Bronchial epithelial cell (primary cell): Measurements from ENCODE around the gene LRP1B. TPM values are rescaled to one million over a fixed set of nuclear protein-coding genes. Genes with fewer than 3 reads are reported as not detected.

Experiments
- DNase-seq: peaks from one replicate; pipeline ENCODE4 v3.0.0-alpha.2; 2010; ENCODE audit warnings: low read depth
- FAIRE-seq: peaks from 2 replicates; lab custom pipeline; 2011; peaks lifted over from hg19 to GRCh38; lab: Jason Lieb, UNC
- H3K27me3 ChIP-seq: 2 replicates; pipeline ENCODE4 v1.5.1; 2011; ENCODE audit warnings: low read length; ENCODE audit not compliant: control insufficient read depth, insufficient read depth
- H3K36me3 ChIP-seq: 2 replicates; pipeline ENCODE4 v1.5.1; 2011; ENCODE audit warnings: low read length; ENCODE audit not compliant: control insufficient read depth, insufficient read depth
- H3K4me3 ChIP-seq: 2 replicates; pipeline ENCODE4 v1.5.1; 2011; ENCODE audit warnings: mild to moderate bottlenecking, low read depth, low read length, control low read depth
- total RNA-seq: library from RNA; depleted of rRNA; stranded (reverse); fragments of >200 nt; gene quantifications from 2 replicates; pipeline ENCODE4 v1.2.1, GENCODE V29; 2014
- TF ChIP-seq, protein P1 (sequence below): IDR thresholded peaks from 2 replicates; pipeline ENCODE4 v1.5.1; 2011; ENCODE audit warnings: mild to moderate bottlenecking, moderate library complexity, low read length, control low read depth, inconsistent platforms; ENCODE audit not compliant: insufficient read depth, severe bottlenecking

LRP1B gene
- total RNA-seq, 1 donor from 2014 or later, result under 0.01 TPM

DNA sequence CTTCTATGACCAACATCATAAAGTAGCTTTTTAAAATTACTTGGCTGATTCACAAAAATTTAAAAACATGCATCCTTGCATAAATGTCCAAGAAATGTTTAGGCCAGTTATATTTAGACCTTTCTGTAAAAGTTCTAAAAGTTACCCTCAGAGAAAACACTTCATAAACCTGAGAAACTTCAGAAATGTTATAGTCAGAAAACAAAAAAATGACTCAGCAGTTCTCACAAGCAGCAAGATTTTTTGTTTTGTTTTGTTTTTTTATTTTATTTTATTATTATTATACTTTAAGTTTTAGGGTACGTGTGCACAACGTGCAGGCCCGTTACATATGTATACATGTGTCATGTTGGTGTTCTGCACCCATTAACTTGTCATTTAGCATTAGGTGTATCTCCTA, 648.1 kb downstream of the LRP1B start:
- H3K4me3 ChIP-seq, result no peak overlapping the region
- DNase-seq, result no peak
- no peaks in the 10 kb centered on the region for H3K27me3 ChIP-seq
- TF ChIP-seq, protein P1, sequence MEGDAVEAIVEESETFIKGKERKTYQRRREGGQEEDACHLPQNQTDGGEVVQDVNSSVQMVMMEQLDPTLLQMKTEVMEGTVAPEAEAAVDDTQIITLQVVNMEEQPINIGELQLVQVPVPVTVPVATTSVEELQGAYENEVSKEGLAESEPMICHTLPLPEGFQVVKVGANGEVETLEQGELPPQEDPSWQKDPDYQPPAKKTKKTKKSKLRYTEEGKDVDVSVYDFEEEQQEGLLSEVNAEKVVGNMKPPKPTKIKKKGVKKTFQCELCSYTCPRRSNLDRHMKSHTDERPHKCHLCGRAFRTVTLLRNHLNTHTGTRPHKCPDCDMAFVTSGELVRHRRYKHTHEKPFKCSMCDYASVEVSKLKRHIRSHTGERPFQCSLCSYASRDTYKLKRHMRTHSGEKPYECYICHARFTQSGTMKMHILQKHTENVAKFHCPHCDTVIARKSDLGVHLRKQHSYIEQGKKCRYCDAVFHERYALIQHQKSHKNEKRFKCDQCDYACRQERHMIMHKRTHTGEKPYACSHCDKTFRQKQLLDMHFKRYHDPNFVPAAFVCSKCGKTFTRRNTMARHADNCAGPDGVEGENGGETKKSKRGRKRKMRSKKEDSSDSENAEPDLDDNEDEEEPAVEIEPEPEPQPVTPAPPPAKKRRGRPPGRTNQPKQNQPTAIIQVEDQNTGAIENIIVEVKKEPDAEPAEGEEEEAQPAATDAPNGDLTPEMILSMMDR, result no peak
- no peaks in the 10 kb centered on the region for H3K36me3 ChIP-seq
- no peak for FAIRE-seq

DNA sequence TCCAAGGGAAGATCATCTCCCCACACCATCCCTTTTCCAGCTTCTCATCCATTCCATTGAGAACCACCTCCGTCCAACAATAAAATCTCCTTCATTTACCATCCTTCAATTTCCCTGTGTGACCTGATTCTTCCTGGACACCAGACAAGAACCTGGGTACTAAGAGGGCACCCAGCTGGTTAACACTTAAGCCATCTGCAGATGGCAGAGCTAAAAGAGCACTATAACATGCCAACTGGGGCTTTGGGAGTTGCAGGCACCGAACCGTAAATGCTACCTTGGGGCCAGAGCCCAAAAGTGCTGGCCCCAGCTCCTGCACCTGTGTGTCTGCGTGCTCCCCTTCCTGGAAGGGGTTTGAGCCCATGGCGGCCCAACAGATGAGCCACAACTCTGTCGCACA, 655.0 kb downstream of the LRP1B start:
- TF ChIP-seq, protein P1, result no peak
- peak; percentile 13 for FAIRE-seq
- Histone ChIP-seq H3K4me3 (no peak overlapping the region), H3K27me3 (no peaks in the 10 kb centered on the region), H3K36me3 (no peaks in the 10 kb centered on the region)
- DNase-seq, result no peak

DNA sequence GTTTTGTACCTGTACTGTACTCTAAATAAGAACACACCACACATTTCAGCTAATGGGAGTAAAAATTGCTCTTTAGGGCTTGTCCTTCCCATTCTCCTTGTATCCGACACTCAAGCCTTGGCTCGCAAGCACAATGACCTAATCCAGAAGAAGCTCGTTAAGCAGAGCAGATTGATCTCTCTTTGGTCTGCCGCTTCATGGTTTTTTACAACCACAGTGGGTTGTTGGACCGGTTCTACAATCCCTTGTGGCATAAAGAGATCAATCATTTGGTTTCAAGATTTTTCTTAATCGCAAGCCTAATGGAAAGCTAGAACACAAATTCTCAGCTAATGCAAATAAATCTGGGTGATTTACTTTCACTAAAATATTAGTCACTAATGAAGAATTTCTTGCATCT, 662.1 kb downstream of the LRP1B start:
- no peaks in the 10 kb centered on the region for H3K36me3 ChIP-seq
- TF ChIP-seq, protein P1, result no peak
- DNase-seq, result peak; percentile 22
- H3K27me3 ChIP-seq, result no peaks in the 10 kb centered on the region
- no peak for FAIRE-seq
- no peak overlapping the region for H3K4me3 ChIP-seq

DNA sequence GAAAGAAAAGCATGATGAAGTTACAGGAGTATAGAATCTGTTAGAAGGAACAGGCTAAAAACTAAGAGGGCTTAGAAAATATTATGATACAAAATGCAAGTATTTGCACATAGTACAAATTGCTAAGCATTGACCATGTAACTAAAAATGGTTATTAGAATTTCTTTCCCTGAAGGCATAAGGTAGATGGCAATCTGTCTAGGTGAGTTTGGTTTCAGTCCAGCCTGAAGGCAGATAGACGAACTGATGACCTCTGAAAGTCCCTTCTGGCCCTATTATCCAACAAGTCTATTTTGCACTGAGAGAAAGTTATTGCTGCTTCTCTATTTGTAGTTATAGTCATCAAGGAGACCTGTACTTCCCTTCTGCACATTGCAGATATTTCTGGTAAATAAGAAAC, 663.5 kb downstream of the LRP1B start:
- DNase-seq, result no peak

GRCh38 chr2:141464995-141465394, 665.8 kb downstream of the LRP1B start:
- no peak for FAIRE-seq
- TF ChIP-seq, protein P1, result no peak

More for the DNA sequence above, 663.5 kb downstream of the LRP1B start:
- TF ChIP-seq, protein P1, result no peak
- no peaks in the 10 kb centered on the region for H3K36me3 ChIP-seq
- FAIRE-seq, result no peak
- H3K27me3 ChIP-seq, result no peaks in the 10 kb centered on the region
- no peak overlapping the region for H3K4me3 ChIP-seq

GRCh38 chr2:141458351-141458750, 672.5 kb downstream of the LRP1B start:
- H3K27me3 ChIP-seq, result no peaks in the 10 kb centered on the region
- FAIRE-seq (no peak), DNase-seq (no peak)
- H3K36me3 ChIP-seq, result no peaks in the 10 kb centered on the region
- TF ChIP-seq, protein P1, result no peak
- H3K4me3 ChIP-seq, result no peak overlapping the region

More at GRCh38 chr2:141464995-141465394, 665.8 kb downstream of the LRP1B start:
- Histone ChIP-seq H3K36me3 (no peaks in the 10 kb centered on the region), H3K4me3 (no peak overlapping the region), H3K27me3 (no peaks in the 10 kb centered on the region)
- DNase-seq, result no peak
